Adrenal gland (tissue), 5 donors: ENCODE data around the gene VASH1.

Source experiments
- POLR2A ChIP-seq, 2 donors: fragments of 450-650 bp; IDR thresholded peaks; one replicate each; pipeline ENCODE4 v1.6.1; 2017; ENCODE audit warnings: antibody characterized with exemption in 2 of 2, mild to moderate bottlenecking in 2 of 2, moderate library complexity in 1 of 2
- TF ChIP-seq, protein P1 (sequence below), 6 experiments: fragments of 450-650 bp in 4 of 6; fragments of 200-600 bp in 2 of 6; sonication (generic) in 1 of 6; IDR thresholded peaks; 1 replicate in 5 of 6; 2 replicates in 1 of 6; pipeline versions ENCODE4 v1.5.1 to v1.8.0; 2016 to 2021; ENCODE audit warnings: antibody characterized with exemption in 6 of 6, mild to moderate bottlenecking in 2 of 6, moderate library complexity in 1 of 6
- donor health status: DM: no; HTN: no; CAD: no.

DNA sequence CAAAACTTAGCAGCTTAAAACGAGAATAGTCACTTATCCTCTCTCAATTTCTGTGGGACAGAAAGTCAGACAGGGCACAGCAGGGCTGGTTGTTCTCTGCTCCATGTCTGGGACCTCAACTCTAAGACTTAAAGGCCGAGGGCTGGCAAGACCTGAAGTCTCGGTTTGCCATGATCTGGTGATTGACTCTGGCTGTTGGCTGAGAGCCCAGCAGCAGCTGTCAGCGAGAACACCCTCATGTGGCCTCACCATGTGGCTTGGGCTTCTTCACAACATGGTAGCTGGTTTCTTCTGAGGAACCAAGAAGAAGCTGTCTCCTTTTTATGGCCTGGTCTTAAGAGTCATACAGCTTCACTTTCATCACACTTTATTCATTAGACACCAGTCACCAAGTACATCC, 1.7 kb upstream of the VASH1 start:
- TF ChIP-seq, protein P1, sequence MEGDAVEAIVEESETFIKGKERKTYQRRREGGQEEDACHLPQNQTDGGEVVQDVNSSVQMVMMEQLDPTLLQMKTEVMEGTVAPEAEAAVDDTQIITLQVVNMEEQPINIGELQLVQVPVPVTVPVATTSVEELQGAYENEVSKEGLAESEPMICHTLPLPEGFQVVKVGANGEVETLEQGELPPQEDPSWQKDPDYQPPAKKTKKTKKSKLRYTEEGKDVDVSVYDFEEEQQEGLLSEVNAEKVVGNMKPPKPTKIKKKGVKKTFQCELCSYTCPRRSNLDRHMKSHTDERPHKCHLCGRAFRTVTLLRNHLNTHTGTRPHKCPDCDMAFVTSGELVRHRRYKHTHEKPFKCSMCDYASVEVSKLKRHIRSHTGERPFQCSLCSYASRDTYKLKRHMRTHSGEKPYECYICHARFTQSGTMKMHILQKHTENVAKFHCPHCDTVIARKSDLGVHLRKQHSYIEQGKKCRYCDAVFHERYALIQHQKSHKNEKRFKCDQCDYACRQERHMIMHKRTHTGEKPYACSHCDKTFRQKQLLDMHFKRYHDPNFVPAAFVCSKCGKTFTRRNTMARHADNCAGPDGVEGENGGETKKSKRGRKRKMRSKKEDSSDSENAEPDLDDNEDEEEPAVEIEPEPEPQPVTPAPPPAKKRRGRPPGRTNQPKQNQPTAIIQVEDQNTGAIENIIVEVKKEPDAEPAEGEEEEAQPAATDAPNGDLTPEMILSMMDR (IDR thresholded peaks at IDR 0.05) = no peak
- TF ChIP-seq POLR2A (IDR thresholded peaks at IDR 0.05) = no peak
